H1 (cell line): Measurements from ENCODE around the gene EPHA2. TPM values are rescaled to one million over a fixed set of nuclear protein-coding genes. Genes with fewer than 3 reads are reported as not detected.

Source experiments
- BCL11A ChIP-seq, 2 experiments: IDR thresholded peaks; one replicate each; pipeline ENCODE4 v1.6.1; 2011; ENCODE audit warnings: low read depth in 2 of 2, low read length in 2 of 2, mild to moderate bottlenecking in 2 of 2
- CHD7 ChIP-seq: fragments of 300-600 bp; sonication (generic); IDR thresholded peaks from 2 replicates; pipeline ENCODE4 v1.7.1; 2012; ENCODE audit warnings: low read length, moderate library complexity, mild to moderate bottlenecking, inconsistent platforms; ENCODE audit not compliant: insufficient replicate concordance
- GTF2F1 ChIP-seq: IDR thresholded peaks from 2 replicates; pipeline ENCODE4 v1.6.1; 2012; ENCODE audit warnings: low read depth, low read length, improper control_type of control experiment, borderline replicate concordance
- HDAC2 ChIP-seq, 2 experiments: fragments of 300-600 bp in 1 of 2; sonication (generic) in 1 of 2; IDR thresholded peaks; 2 replicates each; pipeline ENCODE4 v1.6.1; 2011 to 2012; ENCODE audit warnings: low read depth in 2 of 2, low read length in 2 of 2, mild to moderate bottlenecking in 2 of 2, moderate library complexity in 2 of 2, borderline replicate concordance in 1 of 2, inconsistent platforms in 1 of 2
- JUN ChIP-seq: IDR thresholded peaks from 2 replicates; pipeline ENCODE4 v1.6.1; 2011; ENCODE audit warnings: low read depth, mild to moderate bottlenecking, improper control_type of control experiment, low read length
- KDM5A ChIP-seq: fragments of 200-600 bp; IDR thresholded peaks from 2 replicates; pipeline ENCODE4 v1.7.1; 2012; ENCODE audit warnings: mild to moderate bottlenecking, low read length, inconsistent platforms, mixed read lengths
- POLR2AphosphoS5 ChIP-seq: IDR thresholded peaks from 2 replicates; pipeline ENCODE4 v1.6.1; 2011; ENCODE audit warnings: low read depth, low read length
- SAP30 ChIP-seq: fragments of 300-600 bp; sonication (generic); IDR thresholded peaks from 2 replicates; pipeline ENCODE4 v1.7.1; 2012; ENCODE audit warnings: low read length, moderate library complexity, mild to moderate bottlenecking, inconsistent platforms; ENCODE audit not compliant: insufficient read depth, insufficient replicate concordance
- USF2 ChIP-seq: IDR thresholded peaks from 2 replicates; pipeline ENCODE4 v1.6.1; 2011; ENCODE audit warnings: low read length, improper control_type of control experiment
- polyA plus RNA-seq, 7 experiments: library from polyadenylated mRNA; depleted of rRNA in 3 of 7; stranded (reverse) in 5 of 7; unstranded in 2 of 7; fragments of >200 nt in 5 of 7; fragments of 200-250 nt in 2 of 7; gene quantifications; 1 replicate in 5 of 7; 2 replicates in 1 of 7; 4 replicates in 1 of 7; pipeline versions ENCODE4 v1.2.1 to v1.2.3, GENCODE V29; 2011 to 2013; ENCODE audit warnings: missing spikeins in 2 of 7, mixed read lengths in 2 of 7
- total RNA-seq: library from RNA; stranded (reverse); fragmentation: NEBNext Ultra II Directional; extraction: Animal tissue kit (Norgen Biotek cat#: 25700); gene quantifications from 2 replicates; pipeline ENCODE4 v1.2.1, GENCODE V29; 2021

EPHA2 gene
- total and polyA plus RNA-seq, 2 of the 8 experiments (the other 6 are each of a cell fraction or from before 2014, with no cell fraction given): 26.8 to 33.6 TPM

- TF ChIP-seq CHD7 (no peak), USF2 (no peak), GTF2F1 (no peak), SAP30 (no peak), POLR2AphosphoS5 (no peak), HDAC2 (IDR thresholded peaks at IDR 0.05; ENCODE audit: borderline replicate concordance in 1 of 2, low read depth in 2 of 2, low read length in 2 of 2) (no peak), BCL11A (IDR thresholded peaks at IDR 0.05; ENCODE audit: low read depth in 2 of 2, low read length in 2 of 2) (no peak), KDM5A (no peak), JUN (no peak)
Observed at GRCh38 chr1:16172218-16172830, 16.5 kb upstream of the EPHA2 start (continued).
